H9 (cell line): ENCODE data around the gene STOX2. TPM values are rescaled to one million over a fixed set of nuclear protein-coding genes. Genes with fewer than 3 reads are reported as not detected.

Source experiments
- DNase-seq: peaks from one replicate; pipeline ENCODE4 v3.0.0-alpha.2; 2017
- H2AFZ ChIP-seq: one replicate; pipeline ENCODE4 v1.6.1; 2013; ENCODE audit warnings: mild to moderate bottlenecking, low read length, control low read depth, moderate library complexity
- H2AK5ac ChIP-seq: 2 replicates; pipeline ENCODE4 v1.6.1; 2013; ENCODE audit warnings: low read length, control low read depth, mixed read lengths; ENCODE audit not compliant: insufficient read length
- H2BK120ac ChIP-seq: one replicate; pipeline ENCODE4 v1.6.1; 2013; ENCODE audit warnings: low read depth, mild to moderate bottlenecking, low read length, control low read depth, inconsistent platforms; ENCODE audit not compliant: poor library complexity, severe bottlenecking
- H2BK12ac ChIP-seq: 2 replicates; pipeline ENCODE4 v1.6.1; 2013; ENCODE audit warnings: low read length, control low read depth, mixed read lengths, low read depth; ENCODE audit not compliant: insufficient read length
- H2BK15ac ChIP-seq: 2 replicates; pipeline ENCODE4 v1.6.1; 2013; ENCODE audit warnings: low read depth, low read length, control low read depth
- H2BK20ac ChIP-seq: one replicate; pipeline ENCODE4 v1.6.1; 2013; ENCODE audit warnings: low read depth, mild to moderate bottlenecking, low read length, control low read depth, inconsistent platforms; ENCODE audit not compliant: poor library complexity, severe bottlenecking
- H2BK5ac ChIP-seq: 2 replicates; pipeline ENCODE4 v1.6.1; 2013; ENCODE audit warnings: low read length, control low read depth, mixed read lengths; ENCODE audit not compliant: insufficient read length
- H3K14ac ChIP-seq: 2 replicates; pipeline ENCODE4 v1.6.1; 2013; ENCODE audit warnings: low read length, control low read depth; ENCODE audit not compliant: insufficient read depth
- H3K18ac ChIP-seq: 2 replicates; pipeline ENCODE4 v1.6.1; 2013; ENCODE audit warnings: low read depth, mild to moderate bottlenecking, mixed read lengths, low read length, control low read depth; ENCODE audit not compliant: insufficient read length
- H3K23ac ChIP-seq: 2 replicates; pipeline ENCODE4 v1.6.1; 2013; ENCODE audit warnings: low read length, control low read depth, mixed read lengths, low read depth; ENCODE audit not compliant: insufficient read length
- H3K23me2 ChIP-seq: 2 replicates; pipeline ENCODE4 v1.6.1; 2013; ENCODE audit warnings: low read depth, mild to moderate bottlenecking, mixed read lengths, low read length, control low read depth; ENCODE audit not compliant: insufficient read length, poor library complexity, severe bottlenecking
- H3K27ac ChIP-seq: 2 replicates; pipeline ENCODE4 v1.5.1; 2013; ENCODE audit warnings: low read length, control low read depth, mixed read lengths, low read depth; ENCODE audit not compliant: insufficient read length
- H3K27me3 ChIP-seq: 2 replicates; pipeline ENCODE4 v1.6.1; 2013; ENCODE audit warnings: low read length, control low read depth, inconsistent platforms; ENCODE audit not compliant: insufficient read depth
- H3K4ac ChIP-seq: 2 replicates; pipeline ENCODE4 v1.6.1; 2013; ENCODE audit warnings: low read depth, mild to moderate bottlenecking, control low read depth, inconsistent platforms, low read length, moderate library complexity
- H3K4me1 ChIP-seq: 2 replicates; pipeline ENCODE4 v1.6.1; 2013; ENCODE audit warnings: low read length, control low read depth, inconsistent platforms; ENCODE audit not compliant: insufficient read depth
- H3K4me2 ChIP-seq: 2 replicates; pipeline ENCODE4 v1.6.1; 2013; ENCODE audit warnings: low read length, control low read depth, mixed read lengths; ENCODE audit not compliant: insufficient read length, insufficient read depth
- H3K56ac ChIP-seq: 2 replicates; pipeline ENCODE4 v1.6.1; 2013; ENCODE audit warnings: low read depth, mild to moderate bottlenecking, mixed read lengths, low read length, control low read depth; ENCODE audit not compliant: insufficient read length
- H3K79me1 ChIP-seq: 2 replicates; pipeline ENCODE4 v1.6.1; 2013; ENCODE audit warnings: low read depth, mild to moderate bottlenecking, moderate library complexity, low read length, control low read depth, inconsistent platforms; ENCODE audit not compliant: insufficient read depth, poor library complexity, severe bottlenecking
- H3K79me2 ChIP-seq: 2 replicates; pipeline ENCODE4 v1.6.1; 2013; ENCODE audit warnings: low read length, control low read depth, inconsistent platforms; ENCODE audit not compliant: insufficient read depth
- H3K9ac ChIP-seq: 2 replicates; pipeline ENCODE4 v1.6.1; 2013; ENCODE audit warnings: low read length, control low read depth, mixed read lengths; ENCODE audit not compliant: insufficient read length; ENCODE audit errors: extremely low read depth
- H3K9me3 ChIP-seq: one replicate; pipeline ENCODE4 v1.6.1; 2013; ENCODE audit warnings: low read depth, low read length, inconsistent platforms; ENCODE audit not compliant: control insufficient read depth
- H3T11ph ChIP-seq: one replicate; pipeline ENCODE4 v1.6.1; 2013; ENCODE audit warnings: mild to moderate bottlenecking, low read length, control low read depth, inconsistent platforms
- H4K20me1 ChIP-seq: one replicate; pipeline ENCODE4 v1.6.1; 2013; ENCODE audit not compliant: control insufficient read depth, insufficient read length, insufficient read depth
- H4K5ac ChIP-seq: 2 replicates; pipeline ENCODE4 v1.6.1; 2013; ENCODE audit warnings: low read depth, mild to moderate bottlenecking, mixed read lengths, low read length, control low read depth; ENCODE audit not compliant: insufficient read length
- H4K8ac ChIP-seq: replicated peaks from 2 replicates; pipeline ENCODE4 v1.6.1; 2013; ENCODE audit warnings: low read length, control low read depth, mixed read lengths, low read depth; ENCODE audit not compliant: insufficient read length
- H4K91ac ChIP-seq: 2 replicates; pipeline ENCODE4 v1.6.1; 2013; ENCODE audit warnings: low read depth, mild to moderate bottlenecking, moderate library complexity, mixed read lengths, low read length, control low read depth; ENCODE audit not compliant: insufficient read length
- H3K27ac Mint-ChIP-seq, 3 experiments: 2 replicates in 2 of 3; 3 replicates in 1 of 3; pipeline ENCODE4 v1.8.0; 2020 to 2021; ENCODE audit warnings: mixed read lengths in 3 of 3, mild to moderate bottlenecking in 1 of 3, moderate library complexity in 1 of 3
- H3K27me3 Mint-ChIP-seq: 2 replicates; pipeline ENCODE4 v1.8.0; 2021; ENCODE audit warnings: low read depth, mild to moderate bottlenecking, moderate library complexity, mixed read lengths
- H3K36me3 Mint-ChIP-seq, 3 experiments: 2 replicates in 2 of 3; 3 replicates in 1 of 3; pipeline ENCODE4 v1.8.0; 2020 to 2021; ENCODE audit warnings: low read depth in 3 of 3, mixed read lengths in 3 of 3; ENCODE audit not compliant: insufficient read depth in 1 of 3
- H3K4me1 Mint-ChIP-seq, 2 experiments: 2 replicates each; pipeline ENCODE4 v1.8.0; 2020; ENCODE audit warnings: mixed read lengths in 2 of 2
- H3K4me3 Mint-ChIP-seq, 2 experiments: 2 replicates in 1 of 2; 3 replicates in 1 of 2; pipeline ENCODE4 v1.8.0; 2020 to 2021; ENCODE audit warnings: mild to moderate bottlenecking in 2 of 2, mixed read lengths in 2 of 2, moderate library complexity in 1 of 2
- H3K9me3 Mint-ChIP-seq, 2 experiments: 2 replicates in 1 of 2; 3 replicates in 1 of 2; pipeline ENCODE4 v1.8.0; 2020; ENCODE audit warnings: mild to moderate bottlenecking in 2 of 2, mixed read lengths in 2 of 2, moderate library complexity in 1 of 2
- CTCF ChIP-seq: fragments of 200-600 bp; sonication (generic); conservative IDR thresholded peaks from 3 replicates; pipeline ENCODE4 v1.8.0; 2021; ENCODE audit warnings: antibody characterized with exemption, mild to moderate bottlenecking
- WGBS: extraction: QIAGEN DNeasy Blood & Tissue Kit; methylation state at CpG from one replicate; pipeline ENCODE4 v1.1.7; 2013; ENCODE audit warnings: missing lambda C conversion rate, low lambda C conversion rate, mixed read lengths; ENCODE audit not compliant: insufficient read length; ENCODE audit errors: extremely low coverage; 5-methylcytosine and 5-hydroxymethylcytosine counted together
- total RNA-seq: library from RNA; stranded (reverse); gene quantifications from 2 replicates; pipeline ENCODE4 v1.2.1, GENCODE V29; 2021

Gene STOX2
- total RNA-seq, 1 experiment from 2014 or later = 28.2 TPM

GRCh38 chr4:184014301-184014700 lies 109.2 kb downstream of the STOX2 start:
- Histone ChIP-seq H2AK5ac (no peak overlapping the region), H4K5ac (no peak overlapping the region), H3K23me2 (no peaks in the 10 kb centered on the region), H4K20me1 (no peaks in the 10 kb centered on the region), H2BK15ac (no peak overlapping the region), H2BK120ac (no peak overlapping the region), H4K91ac (no peak overlapping the region), H3K9me3 (no peaks in the 10 kb centered on the region), H3K4me1 (no peaks in the 10 kb centered on the region), H3K9ac (no peak overlapping the region), H2BK5ac (no peak overlapping the region), H3K27ac (no peak overlapping the region), H3K4ac (no peak overlapping the region), H3T11ph (no peak overlapping the region), H3K79me1 (no peaks in the 10 kb centered on the region), H3K14ac (no peak overlapping the region), H3K56ac (no peak overlapping the region), H3K27me3 (no peaks in the 10 kb centered on the region), H2BK12ac (no peak overlapping the region), H4K8ac (no peak overlapping the region), H3K23ac (no peak overlapping the region), H3K18ac (no peak overlapping the region), H3K4me2 (no peak overlapping the region), H2AFZ (no peak overlapping the region), H3K79me2 (no peaks in the 10 kb centered on the region), H2BK20ac (no peak overlapping the region)
- peaks cover 7 to 8% of the 10 kb centered on the region in 2 experiments for H3K4me1 Mint-ChIP-seq
- no peak for TF ChIP-seq CTCF
- H3K4me3 Mint-ChIP-seq = no peak overlapping the region
- peaks cover 8 to 29% (median 13%) of the 10 kb centered on the region in 3 experiments; a peak in 5 of 7 replicates for H3K36me3 Mint-ChIP-seq
- DNase-seq = no peak
- H3K9me3 Mint-ChIP-seq = no peaks in the 10 kb centered on the region
- no peak overlapping the region for H3K27ac Mint-ChIP-seq
- H3K27me3 Mint-ChIP-seq = no peaks in the 10 kb centered on the region
- WGBS = no CpG with 5 or more reads among the region's 6 CpGs
